Measurements from ENCODE around the gene SLC10A3. TPM values are rescaled to one million over a fixed set of nuclear protein-coding genes. Genes with fewer than 3 reads are reported as not detected.

The SLC10A3 gene
- polyA plus RNA-seq, 3 donors from 2014 or later: 53.1 to 110 (median 91.1) TPM

GRCh38 chrX:154484255-154485149 lies 5.9 kb downstream of the SLC10A3 start:
- Mint-ChIP-seq H3K4me3 (peak overlapping the region in 2 of 5 donors; percentile 23 to 33), H3K27me3 (ENCODE audit: low read depth in 3 of 3) (peaks cover 1 to 6% (median 4%) of the 10 kb centered on the region in 3 donors), H3K36me3 (no peaks in the 10 kb centered on the region), H3K4me1 (peaks cover 19 to 22% of the 10 kb centered on the region in 2 donors), H3K27ac (peak overlapping the region in 2 of 6 donors; percentile 57 to 76), H3K9me3 (no peaks in the 10 kb centered on the region)
- DNase-seq: no peak

GRCh38 chrX:154483325-154483724 lies 7.1 kb downstream of the SLC10A3 start:
- Mint-ChIP-seq H3K4me3 (no peak overlapping the region), H3K9me3 (no peaks in the 10 kb centered on the region), H3K4me1 (peaks cover 13 to 17% of the 10 kb centered on the region in 2 donors), H3K27ac (peak overlapping the region in 3 of 6 donors; percentile 17 to 81 (median 66)), H3K27me3 (ENCODE audit: low read depth in 3 of 3) (peaks cover 7 to 11% (median 10%) of the 10 kb centered on the region in 3 donors), H3K36me3 (no peaks in the 10 kb centered on the region)
- no peak for DNase-seq

GRCh38 chrX:154482786-154483185 lies 7.6 kb downstream of the SLC10A3 start:
- Mint-ChIP-seq H3K27ac (peak overlapping the region in 1 of 6 donors; percentile 17), H3K9me3 (no peaks in the 10 kb centered on the region), H3K4me3 (no peak overlapping the region), H3K4me1 (peaks cover 7 to 16% of the 10 kb centered on the region in 2 donors), H3K27me3 (ENCODE audit: low read depth in 3 of 3) (peaks cover 7 to 11% (median 10%) of the 10 kb centered on the region in 3 donors), H3K36me3 (no peaks in the 10 kb centered on the region)
- DNase-seq: no peak

- Mint-ChIP-seq H3K4me1 (peaks cover 7 to 16% of the 10 kb centered on the region in 2 donors), H3K36me3 (no peaks in the 10 kb centered on the region), H3K9me3 (no peaks in the 10 kb centered on the region), H3K27me3 (ENCODE audit: low read depth in 3 of 3) (peaks cover 7 to 11% (median 8%) of the 10 kb centered on the region in 3 donors), H3K4me3 (no peak overlapping the region), H3K27ac (peak overlapping the region in 1 of 6 donors; percentile 8)
- no peak for DNase-seq
These were observed 8.4 kb downstream of the SLC10A3 start for GRCh38 chrX:154481911-154482601.

GRCh38 chrX:154481195-154481594 lies 9.2 kb downstream of the SLC10A3 start:
- Mint-ChIP-seq H3K27ac (no peak overlapping the region), H3K27me3 (ENCODE audit: low read depth in 3 of 3) (peaks cover 6 to 11% (median 9%) of the 10 kb centered on the region in 3 donors), H3K9me3 (no peaks in the 10 kb centered on the region), H3K4me3 (no peak overlapping the region), H3K36me3 (no peaks in the 10 kb centered on the region), H3K4me1 (peaks cover 7 to 14% of the 10 kb centered on the region in 2 donors)
- DNase-seq: no peak

GRCh38 chrX:154478728-154479622 lies 11.5 kb downstream of the SLC10A3 start, which contains the start of gene LAGE3:
Gene LAGE3, minus strand, starts transcription at chrX:154479281. Its CDS starts 366 bp downstream, at chrX:154478915.
- Mint-ChIP-seq H3K4me1 (peaks cover 7 to 10% of the 10 kb centered on the region in 2 donors), H3K27ac (peak within 1 kb of the TSS; percentile 89 to 96 (median 94))
- peak; percentile 96 for DNase-seq

GRCh38 chrX:154477891-154478477 lies 12.4 kb downstream of the SLC10A3 start:
- Mint-ChIP-seq H3K36me3 (no peaks in the 10 kb centered on the region), H3K27ac (peak overlapping the region; percentile 43 to 94 (median 90)), H3K4me3 (peak overlapping the region; percentile 69 to 87 (median 81)), H3K4me1 (peaks cover 7 to 10% of the 10 kb centered on the region in 2 donors), H3K9me3 (no peaks in the 10 kb centered on the region), H3K27me3 (ENCODE audit: low read depth in 3 of 3) (peaks cover 6 to 12% (median 11%) of the 10 kb centered on the region in 3 donors)
- no peak for DNase-seq

More at GRCh38 chrX:154478728-154479622, 11.5 kb downstream of the SLC10A3 start, which contains the start of gene LAGE3:
- H3K9me3 Mint-ChIP-seq: no peaks in the 10 kb centered on the region
- H3K4me3 Mint-ChIP-seq: peak within 1 kb of the TSS; percentile 80 to 87 (median 81)
- no peaks in the 10 kb centered on the region for H3K36me3 Mint-ChIP-seq
- H3K27me3 Mint-ChIP-seq (ENCODE audit: low read depth in 3 of 3): peaks cover 6 to 12% (median 11%) of the 10 kb centered on the region in 3 donors

GRCh38 chrX:154476821-154477220 lies 13.6 kb downstream of the SLC10A3 start:
- Mint-ChIP-seq H3K36me3 (no peaks in the 10 kb centered on the region), H3K27ac (no peak overlapping the region), H3K4me1 (peaks cover 7% of the 10 kb centered on the region in 2 donors), H3K27me3 (ENCODE audit: low read depth in 3 of 3) (peaks cover 6 to 11% (median 11%) of the 10 kb centered on the region in 3 donors), H3K4me3 (no peak overlapping the region), H3K9me3 (no peaks in the 10 kb centered on the region)
- no peak for DNase-seq

- H3K4me1 Mint-ChIP-seq: peaks cover 0 to 2% of the 10 kb centered on the region in 2 donors
- no peak for DNase-seq
- H3K4me3 Mint-ChIP-seq: no peak overlapping the region
- H3K9me3 Mint-ChIP-seq: peaks cover 0 to 2% (median 0%) of the 10 kb centered on the region in 6 donors
- H3K36me3 Mint-ChIP-seq: no peaks in the 10 kb centered on the region
- H3K27ac Mint-ChIP-seq: peak overlapping the region in 1 of 6 donors; percentile 5
- peaks cover 0 to 6% (median 4%) of the 10 kb centered on the region in 3 donors for H3K27me3 Mint-ChIP-seq (ENCODE audit: low read depth in 3 of 3)
These were observed 16.7 kb downstream of the SLC10A3 start for GRCh38 chrX:154473683-154474082.

- Mint-ChIP-seq H3K36me3 (no peaks in the 10 kb centered on the region), H3K27me3 (ENCODE audit: low read depth in 3 of 3) (peaks cover 0 to 6% (median 3%) of the 10 kb centered on the region in 3 donors), H3K4me3 (no peak overlapping the region), H3K27ac (peak overlapping the region in 2 of 6 donors; percentile 5 to 40), H3K4me1 (peaks cover 0 to 2% of the 10 kb centered on the region in 2 donors), H3K9me3 (peaks cover 0 to 3% (median 0%) of the 10 kb centered on the region in 6 donors)
- no peak for DNase-seq
These were observed 17.5 kb downstream of the SLC10A3 start for GRCh38 chrX:154472685-154473632.

- Mint-ChIP-seq H3K9me3 (peaks cover 0 to 3% (median 0%) of the 10 kb centered on the region in 6 donors), H3K4me1 (no peaks in the 10 kb centered on the region), H3K36me3 (no peaks in the 10 kb centered on the region), H3K27ac (no peak overlapping the region), H3K4me3 (no peak overlapping the region), H3K27me3 (ENCODE audit: low read depth in 3 of 3) (peaks cover 0 to 6% (median 3%) of the 10 kb centered on the region in 3 donors)
- DNase-seq: no peak
These were observed 18.4 kb downstream of the SLC10A3 start for GRCh38 chrX:154471839-154472684.

All from immature natural killer cell (primary cell).